ENCODE data around the gene ELOVL2.

ELOVL2 gene

DNA sequence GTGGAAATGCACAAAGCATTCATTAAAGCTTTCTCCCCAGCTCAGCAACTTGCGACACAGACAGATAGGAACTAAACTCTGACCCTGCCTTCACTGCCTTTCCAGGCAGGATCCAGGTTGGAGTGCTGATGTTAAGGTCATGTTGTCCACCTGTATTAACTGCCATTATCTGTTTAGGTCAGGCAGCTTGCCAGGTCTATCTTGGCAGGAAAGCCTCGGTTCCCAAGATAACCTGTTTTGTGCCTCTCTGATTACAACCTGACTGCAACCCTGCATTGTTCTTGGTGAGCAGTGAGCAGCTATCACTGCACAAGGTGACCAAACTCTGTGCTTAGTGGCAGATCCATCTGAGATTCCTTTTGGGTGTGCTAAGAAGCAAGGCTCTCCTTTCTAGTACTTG lies 23.2 kb upstream of the ELOVL2 start:
- DNase-seq (ENCODE audit: low read depth) = no peak
- no peak overlapping the region for H3K4me3 ChIP-seq (ENCODE audit: low read depth, low read length)
- TF ChIP-seq, protein P1, sequence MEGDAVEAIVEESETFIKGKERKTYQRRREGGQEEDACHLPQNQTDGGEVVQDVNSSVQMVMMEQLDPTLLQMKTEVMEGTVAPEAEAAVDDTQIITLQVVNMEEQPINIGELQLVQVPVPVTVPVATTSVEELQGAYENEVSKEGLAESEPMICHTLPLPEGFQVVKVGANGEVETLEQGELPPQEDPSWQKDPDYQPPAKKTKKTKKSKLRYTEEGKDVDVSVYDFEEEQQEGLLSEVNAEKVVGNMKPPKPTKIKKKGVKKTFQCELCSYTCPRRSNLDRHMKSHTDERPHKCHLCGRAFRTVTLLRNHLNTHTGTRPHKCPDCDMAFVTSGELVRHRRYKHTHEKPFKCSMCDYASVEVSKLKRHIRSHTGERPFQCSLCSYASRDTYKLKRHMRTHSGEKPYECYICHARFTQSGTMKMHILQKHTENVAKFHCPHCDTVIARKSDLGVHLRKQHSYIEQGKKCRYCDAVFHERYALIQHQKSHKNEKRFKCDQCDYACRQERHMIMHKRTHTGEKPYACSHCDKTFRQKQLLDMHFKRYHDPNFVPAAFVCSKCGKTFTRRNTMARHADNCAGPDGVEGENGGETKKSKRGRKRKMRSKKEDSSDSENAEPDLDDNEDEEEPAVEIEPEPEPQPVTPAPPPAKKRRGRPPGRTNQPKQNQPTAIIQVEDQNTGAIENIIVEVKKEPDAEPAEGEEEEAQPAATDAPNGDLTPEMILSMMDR (IDR thresholded peaks at IDR 0.05; ENCODE audit: low read depth, low read length, missing control alignments) = no peak

- H3K4me3 ChIP-seq (ENCODE audit: low read depth, low read length) = no peak overlapping the region
- TF ChIP-seq, protein P1 (IDR thresholded peaks at IDR 0.05; ENCODE audit: low read depth, low read length, missing control alignments) = no peak
- DNase-seq (ENCODE audit: low read depth) = no peak
Observed at GRCh38 chr6:11066505-11067347, 22.6 kb upstream of the ELOVL2 start.

- no peak overlapping the region for H3K4me3 ChIP-seq (ENCODE audit: low read depth, low read length)
- TF ChIP-seq, protein P1 (IDR thresholded peaks at IDR 0.05; ENCODE audit: low read depth, low read length, missing control alignments) = no peak
- DNase-seq (ENCODE audit: low read depth) = no peak
Observed at GRCh38 chr6:11065436-11066202, 21.5 kb upstream of the ELOVL2 start.

DNA sequence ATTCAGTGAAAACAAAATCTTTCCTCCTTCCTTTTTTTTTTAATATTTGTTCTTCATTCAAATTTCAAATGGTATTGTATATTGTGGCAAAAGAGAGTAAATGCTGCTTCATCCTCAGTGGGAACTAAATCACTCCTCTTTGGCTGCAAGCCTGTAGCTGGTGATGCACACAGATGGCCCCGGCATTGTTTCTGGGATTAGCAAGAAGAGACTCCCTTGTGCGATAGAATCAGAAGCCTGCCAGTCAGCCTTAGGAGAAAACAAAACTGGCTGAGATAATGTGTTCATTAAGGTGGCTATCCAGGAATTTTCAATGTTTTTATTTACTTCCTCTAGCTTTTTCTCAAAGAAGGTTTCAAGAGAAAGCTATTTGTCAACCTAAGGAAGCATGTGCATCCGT lies 20.7 kb upstream of the ELOVL2 start:
- DNase-seq (ENCODE audit: low read depth) = no peak
- H3K4me3 ChIP-seq (ENCODE audit: low read depth, low read length) = no peak overlapping the region
- TF ChIP-seq, protein P1 (IDR thresholded peaks at IDR 0.05; ENCODE audit: low read depth, low read length, missing control alignments) = no peak

DNA sequence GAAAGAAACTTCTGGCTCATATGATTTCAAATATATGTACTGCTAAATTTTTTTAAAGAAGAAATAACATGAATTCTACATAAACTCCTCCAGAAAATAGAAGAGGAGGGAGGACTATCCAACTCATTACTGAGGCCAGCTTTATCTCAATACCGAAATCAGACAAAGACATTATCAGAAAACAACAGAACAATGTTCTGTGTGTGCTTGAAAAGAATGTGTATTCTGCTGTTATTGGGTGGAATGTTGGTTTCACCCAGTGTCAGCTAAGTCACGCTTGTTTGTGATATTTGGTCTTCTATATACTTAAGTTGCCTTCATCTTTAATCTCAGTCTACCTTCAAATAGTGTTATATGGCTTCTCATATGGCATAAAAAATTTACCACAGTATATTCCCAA lies 18.6 kb upstream of the ELOVL2 start:
- TF ChIP-seq, protein P1 (IDR thresholded peaks at IDR 0.05; ENCODE audit: low read depth, low read length, missing control alignments) = no peak
- no peak overlapping the region for H3K4me3 ChIP-seq (ENCODE audit: low read depth, low read length)
- DNase-seq (ENCODE audit: low read depth) = no peak

DNA sequence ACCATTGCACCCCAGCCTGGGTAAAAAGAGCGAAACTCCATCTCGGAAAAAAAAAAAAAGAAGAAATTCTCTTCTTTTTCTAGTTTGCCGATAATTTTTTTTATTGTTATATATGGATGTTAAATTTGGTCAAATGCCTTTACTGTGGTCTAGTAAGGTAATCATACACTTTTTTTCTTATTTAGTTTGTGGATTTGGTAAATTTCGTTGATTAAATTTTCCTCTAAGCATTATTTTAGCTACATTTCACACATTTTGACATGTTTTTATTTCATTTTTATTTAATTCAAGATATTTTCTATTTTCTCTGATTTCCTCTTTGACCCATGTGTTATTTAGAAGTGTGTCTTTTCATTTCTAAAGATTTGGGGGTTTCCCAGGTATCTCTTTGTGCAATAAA lies 18.0 kb upstream of the ELOVL2 start:
- no peak for DNase-seq (ENCODE audit: low read depth)
- TF ChIP-seq, protein P1 (IDR thresholded peaks at IDR 0.05; ENCODE audit: low read depth, low read length, missing control alignments) = no peak
- no peak overlapping the region for H3K4me3 ChIP-seq (ENCODE audit: low read depth, low read length)

Data from GM12864 (cell line).